ENCODE results near the gene CHEK1. TPM values are rescaled to one million over a fixed set of nuclear protein-coding genes. Genes with fewer than 3 reads are reported as not detected.
A peak's percentile ranks its signal among the peaks of the same experiment; 100 is the strongest.

CHEK1 gene
- total RNA-seq, 6 donors from 2014 or later = 1.6 to 3.8 (median 2.7) TPM

GRCh38 chr11:125592305-125593113 is 32.5 kb upstream of the CHEK1 start, which contains the start of gene STT3A:
Gene STT3A (plus strand): TSS chr11:125592852. CDS start chr11:125595916, 3,064 bp downstream.
- Histone ChIP-seq H3K27ac (peak within 1 kb of the TSS; percentile 94 to 99 (median 98)), H3K4me1 (peaks cover 14 to 33% (median 24%) of the 10 kb centered on the region in 4 donors), H3K36me3 (peaks cover 0 to 17% (median 4%) of the 10 kb centered on the region in 4 donors), H3K4me3 (peak within 1 kb of the TSS; percentile 71 to 98 (median 80)), H3K9me3 (no peaks in the 10 kb centered on the region), H3K27me3 (no peaks in the 10 kb centered on the region)
- 0% methylated on average over 28 to 55 of the region's 55 CpGs for whole genome bisulfite sequencing, 2 donors
- peak; percentile 94 to 100 for DNase-seq
- peak; percentile 99 to 100 for ATAC-seq (ENCODE audit: low FRiP score in 2 of 2)
- TF ChIP-seq POLR2A (IDR thresholded peaks at IDR 0.05) = peak in 3 of 4 donors; percentile 86 to 94 (median 88)
- no peak for TF ChIP-seq EP300 (IDR thresholded peaks at IDR 0.05)
- peak in 1 of 6 experiments; percentile 32 for TF ChIP-seq CTCF (IDR thresholded peaks at IDR 0.05)
- peak; percentile 87 to 95 for TF ChIP-seq POLR2AphosphoS5 (IDR thresholded peaks at IDR 0.05)

- DNase-seq (peak in 1 of 2 donors; percentile 24), ATAC-seq (ENCODE audit: low FRiP score in 2 of 2) (peak; percentile 1 to 17)
- no peak for TF ChIP-seq POLR2A (IDR thresholded peaks at IDR 0.05)
- Histone ChIP-seq H3K4me1 (peaks cover 14 to 33% (median 24%) of the 10 kb centered on the region in 4 donors), H3K4me3 (peak overlapping the region; percentile 71 to 98 (median 80)), H3K27me3 (no peaks in the 10 kb centered on the region), H3K9me3 (no peaks in the 10 kb centered on the region), H3K36me3 (peaks cover 0 to 24% (median 11%) of the 10 kb centered on the region in 4 donors), H3K27ac (peak overlapping the region; percentile 67 to 94 (median 74))
- 0 to 2% methylated on average over 18 of the region's 18 CpGs for WGBS, 2 donors
These were observed 31.7 kb upstream of the CHEK1 start for GRCh38 chr11:125593114-125593820.

GRCh38 chr11:125594958-125595357 is 30.0 kb upstream of the CHEK1 start:
- Histone ChIP-seq H3K4me3 (no peak overlapping the region), H3K9me3 (no peaks in the 10 kb centered on the region), H3K36me3 (peaks cover 7 to 41% (median 18%) of the 10 kb centered on the region in 4 donors), H3K27ac (no peak overlapping the region), H3K4me1 (peaks cover 14 to 33% (median 24%) of the 10 kb centered on the region in 4 donors), H3K27me3 (no peaks in the 10 kb centered on the region)
- 56 to 73% methylated on average over 3 of the region's 3 CpGs for WGBS, 2 donors
- no peak for DNase-seq
- ATAC-seq (ENCODE audit: low FRiP score in 2 of 2) = no peak
- TF ChIP-seq POLR2AphosphoS5 (IDR thresholded peaks at IDR 0.05) = no peak
- no peak for TF ChIP-seq CTCF (IDR thresholded peaks at IDR 0.05)
- TF ChIP-seq POLR2A (IDR thresholded peaks at IDR 0.05) = no peak
- no peak for TF ChIP-seq EP300 (IDR thresholded peaks at IDR 0.05)

- H3K27me3 ChIP-seq = no peaks in the 10 kb centered on the region
- no peak for DNase-seq
- H3K4me1 ChIP-seq = peaks cover 0 to 3% (median 0%) of the 10 kb centered on the region in 4 donors
- no peak overlapping the region for H3K4me3 ChIP-seq
- H3K27ac ChIP-seq = no peak overlapping the region
- 100% methylated on average over 2 of the region's 2 CpGs for WGBS, 2 donors
- no peak for ATAC-seq (ENCODE audit: low FRiP score in 2 of 2)
- peaks cover 38 to 98% (median 65%) of the 10 kb centered on the region in 4 donors for H3K36me3 ChIP-seq
- TF ChIP-seq POLR2A (IDR thresholded peaks at IDR 0.05) (no peak), EP300 (IDR thresholded peaks at IDR 0.05) (no peak), POLR2AphosphoS5 (IDR thresholded peaks at IDR 0.05) (no peak), CTCF (IDR thresholded peaks at IDR 0.05) (no peak)
- no peaks in the 10 kb centered on the region for H3K9me3 ChIP-seq
These were observed 24.3 kb upstream of the CHEK1 start for GRCh38 chr11:125600663-125601062.

GRCh38 chr11:125603207-125603606 is 21.8 kb upstream of the CHEK1 start:
- H3K36me3 ChIP-seq = peaks cover 57 to 100% (median 79%) of the 10 kb centered on the region in 4 donors
- DNase-seq (no peak), ATAC-seq (ENCODE audit: low FRiP score in 2 of 2) (no peak)
- TF ChIP-seq EP300 (IDR thresholded peaks at IDR 0.05) (no peak), POLR2AphosphoS5 (IDR thresholded peaks at IDR 0.05) (no peak), CTCF (IDR thresholded peaks at IDR 0.05) (no peak), POLR2A (IDR thresholded peaks at IDR 0.05) (no peak)
- H3K27me3 ChIP-seq = no peaks in the 10 kb centered on the region
- H3K27ac ChIP-seq = no peak overlapping the region
- H3K9me3 ChIP-seq = no peaks in the 10 kb centered on the region
- H3K4me3 ChIP-seq = no peak overlapping the region
- WGBS, 2 donors = 85 to 94% methylated on average over 3 of the region's 3 CpGs
- H3K4me1 ChIP-seq = no peaks in the 10 kb centered on the region

Data from upper lobe of left lung (tissue), 6 donors.